Activated CD4-positive, CD25-positive, alpha-beta regulatory T cell treated with anti-CD3 and anti-CD28 coated beads, Interleukin-2, amount 50 U/mL, for 24 hours (primary cell): Measurements from ENCODE around the gene ANKFY1.

Source experiments
- ATAC-seq, 2 donors: fragments of 150-1000 bp; cut with Tn5 transposase; one replicate each; pipeline ENCODE4 v1.10.0; 2021; ENCODE audit warnings: mild to moderate bottlenecking in 1 of 2, moderate library complexity in 1 of 2

Gene ANKFY1

DNA sequence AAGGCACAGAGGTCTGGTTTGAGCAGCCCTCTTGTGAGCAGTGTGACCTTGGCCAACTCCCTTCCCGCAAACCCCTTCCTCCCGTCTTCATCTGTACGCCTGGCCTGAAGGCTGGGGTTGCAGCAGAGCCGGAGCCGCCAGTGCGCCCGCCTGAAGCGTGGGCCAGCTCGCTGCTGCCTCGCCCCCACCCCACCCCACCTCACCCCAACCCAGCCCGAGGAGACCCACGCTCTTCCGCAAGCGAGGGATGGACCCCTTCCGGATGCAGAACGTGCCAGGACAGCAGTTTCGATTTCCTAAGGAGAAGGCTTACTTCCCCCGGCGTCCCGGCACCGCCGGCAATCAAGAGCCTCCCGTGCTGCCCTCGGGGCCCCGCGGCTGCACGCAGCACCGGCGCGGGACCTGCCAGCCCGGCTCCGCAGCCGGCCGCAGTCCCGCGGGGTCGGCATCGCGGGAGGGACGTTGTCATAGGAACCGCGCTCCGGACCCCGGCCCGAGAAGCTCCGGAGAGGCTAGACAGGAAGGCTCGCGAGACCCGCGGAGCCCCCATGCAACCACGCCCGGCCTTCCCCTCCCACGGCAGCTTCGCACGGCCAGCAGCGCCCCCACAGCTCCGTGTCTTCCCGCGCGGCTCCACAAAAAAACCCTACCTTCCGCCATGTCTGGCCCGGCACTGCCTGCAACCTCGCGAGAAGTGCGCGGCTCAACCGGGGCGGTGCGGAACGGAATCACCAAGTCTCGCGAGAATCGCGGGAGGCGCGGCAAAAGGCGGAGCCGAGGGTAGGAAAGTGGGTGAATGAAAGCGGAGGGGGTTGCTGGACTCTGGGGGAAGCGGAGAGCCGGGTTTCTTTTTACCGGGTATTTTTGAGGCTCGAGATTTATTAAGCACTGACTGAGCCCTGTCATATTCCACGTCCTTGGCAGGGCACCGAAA, at the start of gene ANKFY1:
Gene ANKFY1, minus strand, starts transcription at position 698 of the 934 bp plus-strand sequence. Its CDS starts 38 bp downstream, at position 660.
- peak; percentile 98 to 99 for ATAC-seq

DNA sequence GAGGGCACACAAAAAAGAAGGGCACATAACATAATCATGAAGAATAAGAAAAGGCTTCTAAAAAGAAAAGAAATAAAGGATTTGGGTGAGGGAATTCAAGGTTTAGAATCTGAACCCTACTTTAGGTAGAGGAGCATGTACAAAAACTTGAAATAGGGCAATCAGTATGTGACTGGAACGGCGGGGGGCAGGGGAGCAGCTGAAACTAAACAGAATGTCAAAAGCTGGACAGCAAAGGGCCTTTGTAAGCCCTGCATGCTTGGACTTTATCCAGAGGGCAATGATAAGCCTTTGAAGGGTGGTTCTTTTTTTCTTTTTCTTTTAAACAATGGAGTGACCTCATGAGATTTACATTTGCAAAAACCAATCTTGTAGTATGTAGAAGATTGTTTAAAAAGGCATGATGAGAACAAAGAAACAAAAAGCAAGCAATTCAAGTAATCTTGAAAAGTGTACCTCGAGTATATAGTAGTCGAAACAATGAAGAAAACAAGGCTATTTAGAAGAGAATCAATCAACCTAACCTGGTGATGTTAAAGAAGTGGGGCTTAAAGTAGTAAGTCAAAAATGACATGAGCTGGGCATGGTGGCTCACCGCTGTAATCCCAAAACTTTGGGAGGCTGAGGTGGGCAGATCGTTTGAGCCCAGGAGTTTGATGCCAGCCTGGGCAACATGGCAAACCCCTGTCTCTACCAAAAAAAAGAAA, 46.7 kb upstream of the ANKFY1 start:
- ATAC-seq: no peak

DNA sequence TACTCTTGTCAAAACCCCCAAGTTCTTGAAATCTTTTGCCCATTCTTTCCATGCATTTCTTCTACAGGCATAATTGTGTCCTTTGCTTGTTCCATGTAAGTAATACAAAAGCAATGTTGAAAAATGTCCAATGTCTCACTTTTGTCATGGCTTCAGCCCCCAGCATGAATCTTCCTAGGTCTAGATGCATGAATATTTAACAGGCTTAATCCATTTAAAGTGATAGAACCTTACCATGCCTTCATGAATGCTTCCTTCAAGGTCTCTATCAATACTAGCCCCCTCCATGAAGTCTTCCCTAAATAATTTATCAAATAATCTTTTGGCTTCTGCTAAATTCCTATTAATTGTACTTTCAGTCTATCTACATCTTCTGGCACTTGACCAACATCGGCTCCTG, 46.1 kb upstream of the ANKFY1 start:
- no peak for ATAC-seq

DNA sequence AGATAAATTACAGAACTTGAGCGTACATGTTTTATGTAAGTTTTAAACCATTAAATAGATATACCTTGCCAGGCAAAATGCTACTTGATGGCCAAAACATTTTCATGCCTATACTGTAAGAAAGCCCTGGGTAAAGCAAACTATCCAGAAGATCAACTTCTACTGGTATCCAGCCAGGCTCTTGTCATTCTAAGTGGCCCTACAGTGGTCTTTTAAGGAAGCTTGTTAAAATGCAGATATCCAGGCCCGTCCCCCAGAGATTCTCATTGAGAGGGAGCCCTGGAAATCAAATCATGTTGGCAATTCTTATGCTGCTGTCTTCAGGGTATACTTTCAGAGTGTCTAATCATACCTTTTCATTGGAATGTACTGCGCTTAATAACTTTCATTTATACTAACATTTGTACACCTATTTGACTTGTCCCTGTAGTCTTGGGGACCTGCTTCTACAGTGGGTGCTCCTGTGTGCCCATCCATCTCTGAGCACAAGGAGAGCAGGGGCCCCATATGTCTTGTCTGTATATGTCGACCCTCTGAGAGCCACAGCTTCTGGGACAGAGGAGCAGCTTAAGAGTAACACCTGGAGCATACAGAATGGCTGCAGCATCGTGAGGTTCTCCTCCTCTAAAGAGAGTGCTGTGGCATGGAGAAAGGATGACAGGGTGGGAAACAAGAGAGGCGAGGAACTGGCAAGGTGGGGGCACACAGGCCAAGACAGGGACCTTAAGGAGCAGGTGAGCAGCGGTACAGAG, 43.6 kb upstream of the ANKFY1 start:
- no peak for ATAC-seq

GRCh38 chr17:4305224-4305623, 41.4 kb upstream of the ANKFY1 start:
- no peak for ATAC-seq

GRCh38 chr17:4304417-4305027, 40.7 kb upstream of the ANKFY1 start:
- ATAC-seq: peak; percentile 69 to 87

- no peak for ATAC-seq
Observed at GRCh38 chr17:4301066-4301465, 37.3 kb upstream of the ANKFY1 start.

GRCh38 chr17:4297351-4297750, 33.6 kb upstream of the ANKFY1 start:
- ATAC-seq: no peak

- no peak for ATAC-seq
Observed at GRCh38 chr17:4295686-4296085, 31.9 kb upstream of the ANKFY1 start.

GRCh38 chr17:4293572-4293971, 29.8 kb upstream of the ANKFY1 start:
- ATAC-seq: no peak

DNA sequence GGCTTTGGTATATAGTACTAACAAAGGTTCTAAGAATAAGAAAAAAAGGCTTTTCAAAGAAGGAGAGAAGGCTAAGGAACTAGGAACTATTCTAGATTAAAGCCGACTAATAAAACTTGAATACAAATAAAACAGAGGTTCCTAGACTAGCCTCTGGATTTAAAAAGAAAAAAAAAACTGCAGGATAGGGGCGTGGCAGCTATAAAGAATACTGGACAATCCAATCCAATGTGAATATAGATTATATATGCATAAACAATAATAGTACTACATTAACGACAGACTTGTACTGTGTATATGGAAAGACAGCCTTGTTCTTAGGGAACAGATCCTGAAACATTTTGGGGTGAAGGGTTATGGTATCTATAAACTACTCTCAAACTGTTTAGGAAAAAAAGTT, 23.9 kb upstream of the ANKFY1 start:
- no peak for ATAC-seq

- ATAC-seq: no peak
Observed at GRCh38 chr17:4276514-4276913, 12.7 kb upstream of the ANKFY1 start.

GRCh38 chr17:4272972-4273368, 9.2 kb upstream of the ANKFY1 start:
- ATAC-seq: no peak

GRCh38 chr17:4272213-4272971, 8.6 kb upstream of the ANKFY1 start:
- no peak for ATAC-seq

GRCh38 chr17:4270736-4271135, 7.0 kb upstream of the ANKFY1 start:
- no peak for ATAC-seq

DNA sequence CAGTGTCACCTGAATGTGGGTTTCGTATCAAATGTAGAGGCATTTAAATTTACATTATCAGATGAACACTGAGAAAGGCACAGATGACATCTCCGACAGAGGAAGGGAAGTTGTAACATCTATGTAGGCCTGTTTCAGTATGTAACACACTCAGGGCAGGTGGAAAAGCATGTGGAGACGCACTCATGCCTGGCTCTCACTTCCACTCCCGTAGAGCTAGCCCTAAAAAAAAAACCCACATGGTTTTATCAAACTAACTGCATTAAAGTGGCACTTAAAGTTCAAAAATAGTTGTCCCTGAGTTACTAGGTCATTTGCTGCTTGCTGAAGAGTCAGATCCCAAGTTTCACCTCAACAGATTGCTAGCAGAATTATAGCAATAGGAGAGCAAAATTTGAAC, 6.1 kb upstream of the ANKFY1 start:
- no peak for ATAC-seq

GRCh38 chr17:4267402-4267801, 3.6 kb upstream of the ANKFY1 start:
- no peak for ATAC-seq

- ATAC-seq: no peak
Observed at GRCh38 chr17:4266550-4266949, 2.8 kb upstream of the ANKFY1 start.

DNA sequence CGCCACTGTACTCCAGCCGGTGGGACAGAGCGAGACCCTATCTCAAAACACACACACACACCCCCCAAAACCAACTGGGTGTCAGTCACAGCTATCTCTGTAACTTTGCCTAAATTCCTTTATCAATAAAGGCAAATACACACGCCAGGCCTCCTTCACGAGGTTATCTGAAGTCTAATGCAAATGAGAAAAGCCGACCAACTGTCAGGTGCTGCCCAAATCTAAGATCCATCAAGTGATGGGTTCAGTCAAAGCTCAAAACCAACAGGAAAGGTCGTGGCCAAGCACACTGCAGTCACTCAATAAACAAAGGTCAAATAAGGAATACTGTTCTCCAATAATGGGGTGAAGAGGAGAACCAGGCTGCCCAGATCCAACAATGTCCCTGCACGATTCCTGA, 1.1 kb downstream of the ANKFY1 start:
- ATAC-seq: no peak

- ATAC-seq: no peak
Observed at GRCh38 chr17:4261452-4261851, 2.3 kb downstream of the ANKFY1 start.

DNA sequence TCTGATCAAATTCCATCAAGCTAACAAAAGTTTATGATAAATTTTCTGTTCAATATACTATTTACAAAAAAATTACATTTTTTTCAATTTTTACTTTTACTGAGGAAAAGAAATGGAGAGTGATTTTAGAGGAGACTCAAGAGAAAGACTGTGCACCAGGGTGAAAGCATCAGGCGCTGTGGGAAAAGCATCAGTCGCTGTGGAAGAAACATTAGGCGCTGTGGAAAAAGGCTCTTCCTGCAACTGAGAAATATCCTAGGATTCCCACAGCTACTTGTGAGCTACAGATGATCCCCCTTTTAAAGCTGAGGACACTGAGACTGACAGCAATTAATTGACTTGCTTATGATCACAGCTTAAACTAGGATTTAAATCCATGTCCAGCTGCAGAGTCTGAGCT, 4.9 kb downstream of the ANKFY1 start:
- no peak for ATAC-seq

DNA sequence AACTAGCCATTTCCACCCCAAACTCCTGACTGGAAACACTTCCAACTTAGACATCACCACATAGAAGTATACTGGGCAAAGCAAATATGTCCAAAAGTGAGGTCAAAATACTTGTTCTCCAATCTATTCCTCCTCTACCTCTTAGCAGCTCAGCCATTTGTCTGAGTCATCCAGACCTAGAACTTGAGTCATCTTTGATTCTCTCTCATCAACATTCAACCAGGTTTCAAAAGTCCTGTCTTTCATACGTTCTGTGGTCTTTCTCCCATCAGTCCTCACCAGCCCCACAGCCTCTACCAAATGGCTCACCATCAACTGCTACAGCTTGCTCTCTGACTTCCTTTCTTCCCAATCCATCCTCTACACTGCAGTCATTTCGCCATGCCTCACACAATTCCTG, 6.8 kb downstream of the ANKFY1 start:
- peak; percentile 72 to 83 for ATAC-seq
